ENCODE data around the gene SMYD3.

DNA sequence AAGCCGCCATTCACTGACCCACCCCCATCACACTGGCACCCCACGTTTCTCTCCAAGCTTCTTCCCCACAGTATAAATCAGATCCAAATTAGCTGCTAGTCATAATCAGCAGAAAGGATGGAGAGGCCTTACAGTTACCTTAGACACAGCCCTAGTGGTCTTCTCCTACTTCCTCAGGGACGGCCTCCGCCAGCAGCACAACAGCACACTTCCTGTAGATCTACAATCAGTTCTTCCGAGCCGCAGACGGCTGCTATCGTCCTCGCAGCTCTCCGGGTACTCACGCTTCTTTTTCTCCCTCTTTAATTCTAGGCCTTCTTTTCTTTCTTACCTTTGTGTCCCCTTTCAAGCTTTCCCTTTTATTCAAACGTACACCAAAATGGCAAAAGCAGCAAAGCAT, 313.5 kb downstream of the SMYD3 start:
- TF ChIP-seq ZNF384 (IDR thresholded peaks at IDR 0.05), result no peak
- no peak for TF ChIP-seq FOXM1 (IDR thresholded peaks at IDR 0.05; ENCODE audit: borderline replicate concordance)
- no peak for TF ChIP-seq SP1 (IDR thresholded peaks at IDR 0.05)
- TF ChIP-seq BHLHE40 (IDR thresholded peaks at IDR 0.05; ENCODE audit: borderline replicate concordance), result no peak
- TF ChIP-seq FOXK2 (IDR thresholded peaks at IDR 0.05), result no peak

Measured in HEK293T (cell line).